ENCODE data around the gene LAMB4.
A peak's percentile ranks its signal among the peaks of the same experiment; 100 is the strongest.
"Not testable (repeated sequence)": the region's sequence is repeated elsewhere in the genome, so short reads cannot be mapped to it uniquely, and the experiment has no call there.

Gene LAMB4

GRCh38 chr7:108045669-108046068 lies 84.5 kb downstream of the LAMB4 start:
- DNase-seq (ENCODE audit: low read depth in 2 of 2) = peak in 1 of 2 experiments; percentile 28

DNA sequence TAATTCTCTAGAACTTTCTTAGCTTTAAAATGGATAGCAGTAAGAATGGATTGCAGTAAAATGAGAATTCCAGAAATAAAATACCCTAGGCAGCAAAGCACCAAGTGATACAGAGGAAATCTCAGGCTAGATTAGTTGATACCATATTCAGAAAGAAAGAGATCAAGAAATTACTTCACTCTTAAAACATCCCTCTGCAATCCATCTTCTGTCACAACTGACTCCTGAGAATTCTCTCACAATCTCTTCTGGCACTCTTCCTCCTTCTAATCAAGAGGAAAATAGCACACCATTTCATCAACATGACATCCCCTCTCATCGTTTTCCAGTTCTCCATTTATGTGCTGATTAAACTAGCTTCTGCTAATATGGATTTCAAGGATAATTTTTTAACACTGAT lies 85.0 kb downstream of the LAMB4 start:
- peak; percentile 75 to 77 for DNase-seq (ENCODE audit: low read depth in 2 of 2)

- no peak for DNase-seq (ENCODE audit: low read depth in 2 of 2)
These were observed 85.8 kb downstream of the LAMB4 start for GRCh38 chr7:108044345-108044744.

DNA sequence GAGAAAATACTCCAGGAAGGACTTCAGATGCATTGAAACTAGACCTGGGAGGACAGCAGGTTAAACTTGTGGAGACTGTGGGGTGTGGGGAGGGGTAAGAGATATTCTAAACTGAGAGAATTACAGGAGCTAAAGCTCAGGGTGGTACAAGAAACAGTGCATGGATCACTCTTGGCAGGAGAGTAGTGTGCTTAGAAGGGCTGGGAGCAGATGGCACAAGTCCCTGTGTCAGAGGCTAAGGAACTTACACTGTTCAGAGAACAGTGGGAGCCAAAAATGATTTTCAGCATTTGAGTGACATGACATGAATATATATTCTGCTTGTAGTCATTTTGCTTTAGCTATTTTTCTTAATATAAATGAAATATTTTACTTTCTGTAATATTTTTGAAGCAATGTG lies 91.2 kb downstream of the LAMB4 start:
- DNase-seq (ENCODE audit: low read depth in 2 of 2) = no peak

GRCh38 chr7:108037741-108038140 lies 92.4 kb downstream of the LAMB4 start:
- no peak for DNase-seq (ENCODE audit: low read depth in 2 of 2)

DNA sequence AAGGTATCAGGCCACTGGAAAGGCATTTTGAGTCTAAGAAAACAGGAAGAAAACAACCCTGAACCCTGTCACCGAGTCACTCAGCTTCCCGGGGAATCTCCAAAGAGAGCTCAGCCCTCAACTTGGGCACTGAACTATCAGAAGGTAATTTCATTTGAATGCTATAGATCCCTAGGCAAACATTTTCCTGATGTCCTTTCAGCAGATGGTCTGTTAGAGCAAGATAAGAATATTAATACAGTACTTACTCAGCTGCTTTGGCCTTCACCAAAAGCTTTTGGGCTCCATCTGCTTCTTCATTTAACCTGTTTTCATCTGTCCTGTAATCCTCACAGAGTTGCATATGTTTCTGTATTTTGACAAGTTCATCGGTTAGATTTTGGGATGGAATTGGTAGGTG lies 93.0 kb downstream of the LAMB4 start:
- DNase-seq (ENCODE audit: low read depth in 2 of 2) = no peak

- no peak for DNase-seq (ENCODE audit: low read depth in 2 of 2)
These were observed 95.6 kb downstream of the LAMB4 start for GRCh38 chr7:108034586-108034985.

DNA sequence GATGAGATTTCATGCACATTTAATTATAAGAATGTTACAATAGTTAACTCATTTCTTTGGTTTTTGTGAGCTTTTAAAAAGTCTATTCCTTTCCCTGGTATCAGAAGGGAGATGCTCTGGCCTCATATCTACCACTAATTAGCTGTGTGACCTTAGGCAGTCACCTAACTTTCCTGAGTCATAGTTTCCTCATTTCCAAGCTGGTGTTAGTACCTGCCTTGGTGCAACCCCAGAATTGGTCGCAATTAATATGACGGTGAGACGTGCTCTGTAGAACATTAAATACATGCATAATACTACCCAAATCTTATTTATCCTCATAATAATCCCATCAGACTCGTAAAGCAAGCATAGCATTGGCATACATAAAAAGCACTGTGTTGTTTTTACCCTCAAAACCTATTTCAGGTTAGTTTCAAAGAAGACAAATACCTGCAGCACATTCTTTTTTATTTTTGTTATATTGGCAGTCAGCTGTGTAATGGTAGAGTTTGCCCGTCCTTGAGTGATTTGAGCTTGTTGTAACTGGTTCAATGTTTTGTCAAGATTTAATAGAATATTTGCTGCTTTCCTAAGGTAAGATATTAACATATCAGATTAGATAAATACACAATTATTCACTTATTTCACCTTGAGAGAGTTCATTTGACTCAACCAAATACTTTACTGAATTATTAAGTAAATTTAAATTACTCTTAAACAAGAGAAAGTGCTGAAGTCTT lies 96.2 kb downstream of the LAMB4 start:
- DNase-seq (ENCODE audit: low read depth in 2 of 2) = no peak

- DNase-seq (ENCODE audit: low read depth in 2 of 2) = not testable (repeated sequence)
These were observed 96.9 kb downstream of the LAMB4 start for GRCh38 chr7:108033309-108033708.

- DNase-seq (ENCODE audit: low read depth in 2 of 2) = no peak
These were observed 99.6 kb downstream of the LAMB4 start for GRCh38 chr7:108030516-108030915.

DNA sequence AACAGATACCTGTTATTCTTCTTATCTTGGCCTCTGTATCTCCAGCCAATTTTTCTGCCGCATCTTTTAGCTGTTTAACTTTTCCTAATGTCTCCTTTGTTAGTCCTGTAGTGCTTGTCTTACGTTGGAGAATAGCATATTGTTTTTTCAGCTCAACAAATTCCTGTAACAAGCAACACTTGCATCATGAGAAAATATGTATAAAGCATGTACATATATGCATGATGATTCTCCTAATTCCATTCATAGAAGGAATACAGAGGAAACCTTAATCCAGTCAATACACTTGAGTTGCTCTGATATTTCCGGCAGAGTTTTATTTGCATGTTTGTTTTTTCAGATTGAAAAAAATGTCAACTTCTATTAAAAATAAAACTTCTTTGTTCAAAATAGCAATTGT lies 101.1 kb downstream of the LAMB4 start:
- DNase-seq (ENCODE audit: low read depth in 2 of 2) = no peak

DNA sequence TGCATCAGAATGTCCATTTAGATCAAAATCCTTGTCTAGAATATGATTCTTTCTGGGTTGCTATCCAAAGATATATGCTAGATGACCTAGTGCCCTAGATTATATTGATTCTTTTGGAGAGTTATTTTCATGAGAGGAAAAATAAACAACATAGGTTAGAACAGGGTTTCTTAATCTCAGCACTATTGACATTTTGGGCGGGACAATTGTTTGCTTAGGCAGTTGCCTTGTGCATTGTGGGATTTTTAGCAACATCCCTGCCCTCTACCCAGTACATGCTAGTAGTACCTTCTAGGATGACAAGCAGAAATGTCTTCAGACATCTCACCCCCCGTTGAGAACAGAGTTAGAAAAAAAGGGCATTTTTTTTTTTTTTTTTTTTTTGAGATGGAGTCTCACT lies 102.0 kb downstream of the LAMB4 start:
- DNase-seq (ENCODE audit: low read depth in 2 of 2) = no peak

GRCh38 chr7:108027239-108027638 lies 102.9 kb downstream of the LAMB4 start:
- no peak for DNase-seq (ENCODE audit: low read depth in 2 of 2)

DNA sequence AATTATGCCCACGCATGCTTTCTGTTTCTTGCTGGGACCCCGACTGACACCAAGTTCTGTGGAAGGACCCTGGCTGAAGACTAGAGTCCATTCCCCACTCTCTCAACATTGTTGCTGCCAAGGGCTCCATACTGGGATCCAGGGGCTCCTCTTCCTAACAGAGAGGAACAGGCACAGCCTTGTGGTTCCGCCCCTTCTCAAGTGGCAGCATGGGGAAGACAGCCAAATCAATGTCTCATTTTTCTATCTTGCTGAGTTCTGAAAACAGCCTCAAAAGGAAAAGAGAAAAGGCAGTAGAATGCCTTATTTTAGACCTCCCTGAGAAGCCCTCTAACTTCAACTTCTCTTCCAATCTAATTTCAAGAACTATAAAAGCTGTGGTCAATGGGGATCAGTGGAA lies 103.5 kb downstream of the LAMB4 start:
- DNase-seq (ENCODE audit: low read depth in 2 of 2) = no peak

DNA sequence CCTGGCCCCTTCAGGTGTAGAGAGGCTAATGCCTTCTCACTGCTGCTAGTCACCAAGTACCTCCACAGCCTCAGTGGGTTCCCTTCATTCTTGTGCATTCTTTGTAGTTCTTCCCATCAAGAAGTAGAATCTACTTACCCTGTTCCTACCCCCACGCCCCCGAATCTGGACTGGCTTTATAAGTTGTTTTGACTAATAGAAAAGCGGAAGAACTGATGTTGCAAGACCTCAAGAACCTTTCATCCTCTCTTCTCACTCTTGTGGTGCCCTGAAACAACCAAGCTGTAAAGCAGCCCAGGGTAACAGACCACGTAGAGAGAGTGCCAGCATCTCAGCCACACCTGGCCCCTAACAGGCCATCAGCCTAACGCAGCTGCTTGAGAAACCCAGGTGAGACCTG lies 104.0 kb downstream of the LAMB4 start:
- DNase-seq (ENCODE audit: low read depth in 2 of 2) = no peak

DNA sequence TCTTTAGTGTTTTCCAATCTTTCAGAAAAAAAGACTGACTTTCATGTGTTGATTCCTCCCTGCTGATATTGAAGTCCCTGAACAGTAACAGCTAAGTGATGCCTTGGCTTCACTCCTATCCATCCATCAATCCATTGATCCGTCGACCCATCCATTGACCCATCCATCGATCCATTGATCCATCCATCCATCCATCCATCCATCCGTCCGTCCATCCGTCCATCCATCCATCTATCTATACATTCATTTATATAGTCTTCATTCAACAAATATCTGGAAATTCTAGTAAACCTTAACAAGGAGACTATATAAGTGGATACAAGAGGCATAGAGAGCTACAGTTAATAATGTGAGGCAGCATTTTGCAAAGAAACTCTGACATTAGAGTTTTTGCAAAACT lies 105.6 kb downstream of the LAMB4 start:
- DNase-seq (ENCODE audit: low read depth in 2 of 2) = no peak

GRCh38 chr7:108020585-108020984 lies 109.6 kb downstream of the LAMB4 start:
- DNase-seq (ENCODE audit: low read depth in 2 of 2) = no peak

DNA sequence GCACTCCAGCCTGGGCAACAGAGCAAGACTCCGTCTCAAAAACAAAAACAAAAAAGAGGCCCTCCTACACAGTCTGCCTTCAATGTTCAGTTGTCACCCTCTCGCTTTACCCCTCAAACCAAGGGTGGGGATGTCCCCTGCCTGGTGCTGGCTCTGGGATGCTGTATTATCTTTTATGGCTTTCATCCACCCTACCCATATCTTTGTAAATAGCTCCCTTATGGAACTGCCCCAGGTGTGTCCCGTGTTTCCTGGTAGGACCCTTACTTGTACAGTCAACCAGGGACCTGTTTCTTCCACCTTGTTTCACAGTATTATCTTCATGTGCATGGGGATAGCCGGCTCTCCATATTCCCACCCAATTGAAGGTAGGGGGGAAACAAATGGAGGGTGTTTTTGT lies 111.5 kb downstream of the LAMB4 start:
- DNase-seq (ENCODE audit: low read depth in 2 of 2) = no peak

GRCh38 chr7:108017776-108018151 lies 112.4 kb downstream of the LAMB4 start:
- DNase-seq (ENCODE audit: low read depth in 2 of 2) = no peak

GRCh38 chr7:108016841-108017775 lies 113.1 kb downstream of the LAMB4 start:
- DNase-seq (ENCODE audit: low read depth in 2 of 2) = no peak

- no peak for DNase-seq (ENCODE audit: low read depth in 2 of 2)
These were observed 114.4 kb downstream of the LAMB4 start for GRCh38 chr7:108015740-108016139.

DNA sequence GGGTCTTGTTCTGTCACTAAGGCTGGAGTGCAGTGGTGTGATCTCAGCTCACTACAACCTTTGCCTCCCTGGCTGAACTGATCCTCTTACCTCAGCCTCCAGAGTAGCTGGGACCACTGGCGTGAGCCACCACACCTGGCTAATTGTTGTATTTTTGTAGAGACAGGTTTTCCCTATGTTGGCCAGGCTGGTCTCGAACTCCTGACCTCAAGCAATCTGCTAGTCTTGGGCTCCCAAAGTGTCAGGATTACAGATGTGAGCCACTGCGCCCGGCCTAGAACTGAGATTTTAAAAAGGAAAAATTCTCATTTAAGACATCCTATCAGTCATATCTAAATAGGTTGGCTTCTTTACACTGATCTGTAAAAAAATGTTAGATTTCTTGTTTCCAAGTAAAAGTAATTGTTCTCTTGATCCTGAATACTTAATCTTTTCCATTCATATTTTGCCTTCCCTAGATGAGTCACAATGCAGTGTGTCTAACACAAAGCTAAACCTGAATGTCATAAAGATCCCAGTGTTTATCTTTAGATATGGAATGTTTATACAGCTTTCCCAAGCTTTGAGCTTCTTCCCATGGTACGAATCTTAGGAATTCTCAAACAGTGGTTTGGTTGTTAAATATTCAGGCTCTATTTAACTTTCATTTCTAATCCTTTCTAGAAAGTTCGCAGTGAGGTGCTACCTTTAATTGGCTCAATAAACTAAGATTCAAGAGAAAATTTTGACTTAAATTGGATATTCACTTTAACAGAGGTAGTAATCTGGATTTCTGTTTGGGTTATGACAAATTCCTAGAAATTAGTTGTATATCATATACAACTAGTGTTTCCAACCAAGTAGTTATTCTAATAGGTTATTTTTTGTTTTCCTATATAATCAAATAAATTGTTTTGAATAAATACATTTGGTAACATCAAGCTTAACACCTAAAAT lies 115.1 kb downstream of the LAMB4 start:
- peak; percentile 78 for DNase-seq (ENCODE audit: low read depth in 2 of 2)
